IPS-11a (cell line): ENCODE measurements around the gene KRTAP3-3.
"Not testable (repeated sequence)": the region's sequence is repeated elsewhere in the genome, so short reads cannot be mapped to it uniquely, and the experiment has no call there.

Source experiments
- H3K4me3 ChIP-seq: one replicate; pipeline ENCODE4 v1.5.1; 2013; ENCODE audit warnings: low read depth, low read length, control low read depth

Gene KRTAP3-3

GRCh38 chr17:41008811-41009210 is 14.8 kb upstream of the KRTAP3-3 start, which contains the start of gene KRTAP3-1:
KRTAP3-1 (minus strand) TSS chr17:41009128; CDS start chr17:41009074, 54 bp downstream.
- no peak within 1 kb of the TSS for H3K4me3 ChIP-seq

GRCh38 chr17:41004397-41004796 is 10.4 kb upstream of the KRTAP3-3 start:
- H3K4me3 ChIP-seq = no peak overlapping the region

GRCh38 chr17:41003926-41004325 is 10.0 kb upstream of the KRTAP3-3 start:
- no peak overlapping the region for H3K4me3 ChIP-seq

GRCh38 chr17:41002814-41003213 is 8.8 kb upstream of the KRTAP3-3 start:
- no peak overlapping the region for H3K4me3 ChIP-seq

- no peak overlapping the region for H3K4me3 ChIP-seq
Measured at GRCh38 chr17:41001795-41002194, 7.8 kb upstream of the KRTAP3-3 start.

GRCh38 chr17:40999563-40999962 is 5.6 kb upstream of the KRTAP3-3 start, which contains the start of gene KRTAP3-2:
KRTAP3-2 (minus strand) TSS chr17:40999906; CDS start chr17:40999853, 53 bp downstream.
- H3K4me3 ChIP-seq = not testable (repeated sequence)

GRCh38 chr17:40997361-40997760 is 3.4 kb upstream of the KRTAP3-3 start:
- H3K4me3 ChIP-seq = no peak overlapping the region

GRCh38 chr17:40996829-40997228 is 2.9 kb upstream of the KRTAP3-3 start:
- H3K4me3 ChIP-seq = no peak overlapping the region

GRCh38 chr17:40995116-40995515 is 1.2 kb upstream of the KRTAP3-3 start:
- no peak overlapping the region for H3K4me3 ChIP-seq

- H3K4me3 ChIP-seq = no peak overlapping the region
Measured at GRCh38 chr17:40993084-40993483, 880 bp downstream of the KRTAP3-3 start.

- H3K4me3 ChIP-seq = no peak overlapping the region
Measured at GRCh38 chr17:40992666-40993065, 1.3 kb downstream of the KRTAP3-3 start.

GRCh38 chr17:40986920-40987319 is 7.0 kb downstream of the KRTAP3-3 start:
- H3K4me3 ChIP-seq = no peak overlapping the region

- H3K4me3 ChIP-seq = no peak within 1 kb of the TSS
Measured at GRCh38 chr17:40984226-40984625, 9.7 kb downstream of the KRTAP3-3 start, which contains the start of gene KRT40. KRT40 (minus strand) TSS chr17:40984326; CDS start chr17:40984273, 53 bp downstream.

- no peak overlapping the region for H3K4me3 ChIP-seq
Measured at GRCh38 chr17:40981115-40981514, 12.8 kb downstream of the KRTAP3-3 start.

- no peak overlapping the region for H3K4me3 ChIP-seq
Measured at GRCh38 chr17:40980596-40980995, 13.4 kb downstream of the KRTAP3-3 start.

- H3K4me3 ChIP-seq = no peak overlapping the region
Measured at GRCh38 chr17:40980117-40980516, 13.8 kb downstream of the KRTAP3-3 start.

GRCh38 chr17:40978575-40979151 is 15.3 kb downstream of the KRTAP3-3 start:
- H3K4me3 ChIP-seq = no peak overlapping the region

GRCh38 chr17:40975516-40975915 is 18.4 kb downstream of the KRTAP3-3 start:
- no peak overlapping the region for H3K4me3 ChIP-seq

GRCh38 chr17:40974366-40974765 is 19.6 kb downstream of the KRTAP3-3 start:
- no peak overlapping the region for H3K4me3 ChIP-seq

- no peak overlapping the region for H3K4me3 ChIP-seq
Measured at GRCh38 chr17:40967582-40967981, 26.4 kb downstream of the KRTAP3-3 start.

- no peak within 1 kb of the TSS for H3K4me3 ChIP-seq
Measured at GRCh38 chr17:40966848-40967247, 27.1 kb downstream of the KRTAP3-3 start, which contains the start of gene KRT39. KRT39 (minus strand) TSS chr17:40966948; CDS start chr17:40966856, 92 bp downstream.

GRCh38 chr17:40963838-40964237 is 30.1 kb downstream of the KRTAP3-3 start:
- H3K4me3 ChIP-seq = no peak overlapping the region

- H3K4me3 ChIP-seq = no peak overlapping the region
Measured at GRCh38 chr17:40962059-40962561, 31.9 kb downstream of the KRTAP3-3 start.
